K562 (cell line): ENCODE measurements around the gene NDUFB3. TPM values are rescaled to one million over a fixed set of nuclear protein-coding genes. Genes with fewer than 3 reads are reported as not detected.
A peak's percentile ranks its signal among the peaks of the same experiment; 100 is the strongest.

Experiments used
- CAMTA2 ChIP-seq: fragments of 250-450 bp; sonication (Bioruptor Pico); conservative IDR thresholded peaks from 2 replicates; pipeline ENCODE4 v1.5.1; 2022
- DNMT1 ChIP-seq: fragments of 450-650 bp; IDR thresholded peaks from 2 replicates; pipeline ENCODE4 v1.6.1; 2016; ENCODE audit warnings: antibody characterized with exemption, mild to moderate bottlenecking
- EP400 ChIP-seq: fragments of 450-650 bp; IDR thresholded peaks from 2 replicates; pipeline ENCODE4 v1.6.1; 2017; ENCODE audit warnings: antibody characterized with exemption, mild to moderate bottlenecking, moderate library complexity
- HMG20A ChIP-seq: fragments of 450-650 bp; formaldehyde crosslinking; conservative IDR thresholded peaks from 2 replicates; pipeline ENCODE4 v1.4.0; 2020; ENCODE audit warnings: mild to moderate bottlenecking, mixed read lengths
- ILK ChIP-seq: fragments of 450-650 bp; IDR thresholded peaks from 2 replicates; pipeline ENCODE4 v1.6.1; 2016; ENCODE audit warnings: missing genetic modification characterization, low read depth, mild to moderate bottlenecking, missing compliant biosample characterization, moderate library complexity, borderline replicate concordance
- KDM1A ChIP-seq, 2 experiments: fragments of 450-650 bp; IDR thresholded peaks; 2 replicates each; pipeline ENCODE4 v1.6.1; 2016; ENCODE audit warnings: mild to moderate bottlenecking in 2 of 2
- MAFG ChIP-seq: fragments of 450-650 bp; conservative IDR thresholded peaks from 2 replicates; pipeline ENCODE4 v1.6.1; 2016; ENCODE audit warnings: missing genetic modification characterization, missing compliant biosample characterization
- MYC ChIP-seq, 2 experiments: fragments of 250-450 bp in 1 of 2; sonication (Bioruptor Pico) in 1 of 2; IDR thresholded peaks; 2 replicates each; pipeline versions ENCODE4 v1.5.1 to v1.6.1; 2012 to 2021; ENCODE audit warnings: low read depth in 2 of 2, borderline replicate concordance in 1 of 2, improper control_type of control experiment in 1 of 2, low read length in 1 of 2, mild to moderate bottlenecking in 1 of 2, moderate library complexity in 1 of 2
- ZNF174 ChIP-seq: fragments of 250-450 bp; sonication (Bioruptor Pico); IDR thresholded peaks from 2 replicates; pipeline ENCODE4 v1.4.0; 2020; ENCODE audit warnings: mild to moderate bottlenecking
- ZNF318 ChIP-seq, 2 experiments: fragments of 450-650 bp; IDR thresholded peaks; 2 replicates each; pipeline ENCODE4 v1.6.1; 2016; ENCODE audit warnings: mild to moderate bottlenecking in 2 of 2, borderline replicate concordance in 1 of 2, low read depth in 1 of 2, moderate library complexity in 1 of 2
- ZNF586 ChIP-seq: fragments of 450-650 bp; formaldehyde crosslinking; conservative IDR thresholded peaks from 2 replicates; pipeline ENCODE4 v1.4.0; 2020; ENCODE audit warnings: mild to moderate bottlenecking, moderate library complexity
- ZNF785 ChIP-seq: fragments of 250-450 bp; sonication (Bioruptor Pico); IDR thresholded peaks from 2 replicates; pipeline ENCODE4 v1.4.0; 2020; ENCODE audit warnings: mild to moderate bottlenecking
- polyA plus RNA-seq, 8 experiments: library from polyadenylated mRNA; depleted of rRNA in 4 of 8; stranded (reverse) in 5 of 8; unstranded in 3 of 8; fragments of >200 nt; fragmentation: Nextera tagmentation in 2 of 8; fragmentation: Illumina TruSeq in 1 of 8; extraction: Ambion mirVana in 2 of 8; extraction: Trizol in 1 of 8; gene quantifications; 2 replicates each; pipeline versions ENCODE4 v1.2.1 to v1.2.3, GENCODE V29; 2011 to 2014; ENCODE audit warnings: inconsistent platforms in 1 of 8, missing spikeins in 1 of 8
- total RNA-seq, 7 experiments: library from RNA; depleted of rRNA in 6 of 7; stranded (reverse); fragments of >200 nt in 6 of 7; fragmentation: Illumina TruSeq in 2 of 7; extraction: Trizol in 2 of 7; gene quantifications; 2 replicates each; pipeline versions ENCODE4 v1.2.1 to v1.2.3, GENCODE V29; 2011 to 2021; ENCODE audit warnings: low replicate concordance in 1 of 7
- TF ChIP-seq, protein P1 (sequence below): conservative IDR thresholded peaks from 2 replicates; pipeline ENCODE4 v1.6.1; 2011; ENCODE audit warnings: low read depth, mild to moderate bottlenecking, low read length; ENCODE audit not compliant: control insufficient read depth

The NDUFB3 gene
- total and polyA plus RNA-seq, 9 of the 15 experiments (the other 6 are each of a cell fraction or from before 2014, with no cell fraction given), result 126 to 786 (median 156) TPM

GRCh38 chr2:201126308-201127151 lies 54.7 kb downstream of the NDUFB3 start (continued):
- TF ChIP-seq CAMTA2 (CRISPR knock-in tag) (peak; percentile 91; the same call in 1 of the 2 replicates), EP400 (no peak), MYC (IDR thresholded peaks at IDR 0.05; ENCODE audit: low read depth, low read length) (no peak), MYC (CRISPR knock-in tag; IDR thresholded peaks at IDR 0.05; ENCODE audit: borderline replicate concordance, low read depth) (peak; percentile 99), ZNF785 (CRISPR knock-in tag) (peak; percentile 88), ZNF174 (peak; percentile 96), MAFG (tag) (peak; percentile 47; the same call in 1 of the 2 replicates), DNMT1 (no peak), ILK (tag) (peak; percentile 95), ZNF318 (IDR thresholded peaks at IDR 0.05; ENCODE audit: borderline replicate concordance in 1 of 2, low read depth in 1 of 2) (no peak), KDM1A (IDR thresholded peaks at IDR 0.05) (0 out of 4 replicates have a peak, but pooled peaks of 1 of the 2 experiments have one; percentile 14), HMG20A (CRISPR knock-in tag) (peak; percentile 94), ZNF586 (CRISPR knock-in tag) (peak; percentile 94)
- TF ChIP-seq, protein P1, sequence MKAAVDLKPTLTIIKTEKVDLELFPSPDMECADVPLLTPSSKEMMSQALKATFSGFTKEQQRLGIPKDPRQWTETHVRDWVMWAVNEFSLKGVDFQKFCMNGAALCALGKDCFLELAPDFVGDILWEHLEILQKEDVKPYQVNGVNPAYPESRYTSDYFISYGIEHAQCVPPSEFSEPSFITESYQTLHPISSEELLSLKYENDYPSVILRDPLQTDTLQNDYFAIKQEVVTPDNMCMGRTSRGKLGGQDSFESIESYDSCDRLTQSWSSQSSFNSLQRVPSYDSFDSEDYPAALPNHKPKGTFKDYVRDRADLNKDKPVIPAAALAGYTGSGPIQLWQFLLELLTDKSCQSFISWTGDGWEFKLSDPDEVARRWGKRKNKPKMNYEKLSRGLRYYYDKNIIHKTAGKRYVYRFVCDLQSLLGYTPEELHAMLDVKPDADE, result no peak
